Uterus (tissue), 4 donors: ENCODE measurements around the gene USP31. TPM values are rescaled to one million over a fixed set of nuclear protein-coding genes. Genes with fewer than 3 reads are reported as not detected.

Experiments used
- DNase-seq, 2 donors: peaks; one replicate each; pipeline ENCODE4 v3.0.0-alpha.2; 2019 to 2020
- H3K27ac ChIP-seq, 2 donors: fragments of 200-600 bp; sonication (generic); 1 replicate in 1 of 2; 2 replicates in 1 of 2; pipeline ENCODE4 v1.5.1; 2016 to 2018
- H3K27me3 ChIP-seq, 2 donors: fragments of 200-600 bp; sonication (generic); one replicate each; pipeline ENCODE4 v1.5.1; 2018 to 2019; ENCODE audit warnings: control low read depth in 1 of 2
- H3K36me3 ChIP-seq, 2 donors: fragments of 200-600 bp; sonication (generic); one replicate each; pipeline ENCODE4 v1.5.1; 2019; ENCODE audit warnings: control low read depth in 1 of 2
- H3K4me1 ChIP-seq, 2 donors: fragments of 200-600 bp; sonication (generic); one replicate each; pipeline ENCODE4 v1.5.1; 2018 to 2019; ENCODE audit warnings: control low read depth in 1 of 2
- H3K4me3 ChIP-seq, 2 donors: fragments of 200-600 bp; sonication (generic); 1 replicate in 1 of 2; 2 replicates in 1 of 2; pipeline ENCODE4 v1.5.1; 2018 to 2019; ENCODE audit warnings: mild to moderate bottlenecking in 1 of 2
- H3K9me3 ChIP-seq, 2 donors: fragments of 200-600 bp; sonication (generic); one replicate each; pipeline ENCODE4 v1.5.1; 2019; ENCODE audit warnings: control low read depth in 1 of 2
- CTCF ChIP-seq, 4 experiments: fragments of 200-600 bp in 2 of 4; fragments of 450-650 bp in 2 of 4; sonication (generic) in 2 of 4; IDR thresholded peaks; one replicate each; pipeline ENCODE4 v1.5.1; 2016 to 2019; ENCODE audit warnings: antibody characterized with exemption in 4 of 4, mild to moderate bottlenecking in 2 of 4, moderate library complexity in 1 of 4
- POLR2A ChIP-seq, 2 donors: fragments of 450-650 bp; IDR thresholded peaks; one replicate each; pipeline ENCODE4 v1.6.1; 2016; ENCODE audit warnings: antibody characterized with exemption in 2 of 2, mild to moderate bottlenecking in 1 of 2, moderate library complexity in 1 of 2
- intact Hi-C: fragments of 100-400 bp; cut with DNase I; formaldehyde crosslinking; loops from one replicate; pipeline ENCODE4 v1.15.1; 2023; ENCODE audit warnings: low total_unique reads
- total RNA-seq, 4 donors: library from RNA; depleted of rRNA in 3 of 4; stranded (reverse); fragments of >200 nt in 3 of 4; gene quantifications; one replicate each; pipeline versions ENCODE4 v1.1.0 to v1.2.4, GENCODE V29; 2014 to 2023
- donor health status: DM: yes; HTN: yes; CAD: no.

USP31 gene
- total RNA-seq, 4 donors from 2014 or later: 11.8 to 62.0 (median 28.2) TPM

GRCh38 chr16:23092801-23093117, 56.5 kb downstream of the USP31 start:
- Histone ChIP-seq H3K27ac (no peak overlapping the region), H3K9me3 (no peaks in the 10 kb centered on the region), H3K4me1 (no peaks in the 10 kb centered on the region), H3K4me3 (no peak overlapping the region), H3K27me3 (no peaks in the 10 kb centered on the region), H3K36me3 (no peaks in the 10 kb centered on the region)
- TF ChIP-seq CTCF (IDR thresholded peaks at IDR 0.05) (no peak), POLR2A (IDR thresholded peaks at IDR 0.05) (no peak)
- DNase-seq: no peak
- intact Hi-C loops: no loop called here

- Histone ChIP-seq H3K9me3 (no peaks in the 10 kb centered on the region), H3K4me3 (no peak overlapping the region), H3K27ac (no peak overlapping the region), H3K4me1 (no peaks in the 10 kb centered on the region), H3K36me3 (no peaks in the 10 kb centered on the region), H3K27me3 (no peaks in the 10 kb centered on the region)
- intact Hi-C loops: no loop called here
- DNase-seq: no peak
- TF ChIP-seq POLR2A (IDR thresholded peaks at IDR 0.05) (no peak), CTCF (IDR thresholded peaks at IDR 0.05) (no peak)
These were observed 57.0 kb downstream of the USP31 start for GRCh38 chr16:23092072-23092800.

GRCh38 chr16:23089111-23089510, 60.1 kb downstream of the USP31 start:
- no peaks in the 10 kb centered on the region for H3K36me3 ChIP-seq
- no peaks in the 10 kb centered on the region for H3K4me1 ChIP-seq
- intact Hi-C loops: no loop called here
- no peaks in the 10 kb centered on the region for H3K27me3 ChIP-seq
- no peak overlapping the region for H3K27ac ChIP-seq
- no peak for TF ChIP-seq CTCF (IDR thresholded peaks at IDR 0.05)
- TF ChIP-seq POLR2A (IDR thresholded peaks at IDR 0.05): no peak
- no peak overlapping the region for H3K4me3 ChIP-seq
- no peak for DNase-seq
- no peaks in the 10 kb centered on the region for H3K9me3 ChIP-seq

GRCh38 chr16:23088018-23088417, 61.2 kb downstream of the USP31 start:
- no peak for DNase-seq
- H3K27me3 ChIP-seq: no peaks in the 10 kb centered on the region
- no peaks in the 10 kb centered on the region for H3K9me3 ChIP-seq
- H3K4me3 ChIP-seq: no peak overlapping the region
- intact Hi-C loops: no loop called here
- H3K36me3 ChIP-seq: no peaks in the 10 kb centered on the region
- H3K4me1 ChIP-seq: no peaks in the 10 kb centered on the region
- TF ChIP-seq POLR2A (IDR thresholded peaks at IDR 0.05): no peak
- TF ChIP-seq CTCF (IDR thresholded peaks at IDR 0.05): no peak
- H3K27ac ChIP-seq: no peak overlapping the region

GRCh38 chr16:23085949-23086348, 63.3 kb downstream of the USP31 start:
- no peak for DNase-seq
- Histone ChIP-seq H3K27ac (no peak overlapping the region), H3K36me3 (no peaks in the 10 kb centered on the region), H3K27me3 (no peaks in the 10 kb centered on the region), H3K9me3 (no peaks in the 10 kb centered on the region), H3K4me1 (no peaks in the 10 kb centered on the region), H3K4me3 (no peak overlapping the region)
- TF ChIP-seq POLR2A (IDR thresholded peaks at IDR 0.05) (no peak), CTCF (IDR thresholded peaks at IDR 0.05) (no peak)
- intact Hi-C loops: no loop called here
